GM18873 (cell line): Measurements from ENCODE around the gene RAB11FIP3.

Experiments
- ATAC-seq: cut with Tn5 transposase; IDR thresholded peaks from one replicate; pipeline ENCODE4 v1.9.1; 2021; ENCODE audit warnings: mild to moderate bottlenecking, moderate library complexity, moderate number of reproducible peaks; ENCODE audit not compliant: unreplicated experiment, low FRiP score

The RAB11FIP3 gene

DNA sequence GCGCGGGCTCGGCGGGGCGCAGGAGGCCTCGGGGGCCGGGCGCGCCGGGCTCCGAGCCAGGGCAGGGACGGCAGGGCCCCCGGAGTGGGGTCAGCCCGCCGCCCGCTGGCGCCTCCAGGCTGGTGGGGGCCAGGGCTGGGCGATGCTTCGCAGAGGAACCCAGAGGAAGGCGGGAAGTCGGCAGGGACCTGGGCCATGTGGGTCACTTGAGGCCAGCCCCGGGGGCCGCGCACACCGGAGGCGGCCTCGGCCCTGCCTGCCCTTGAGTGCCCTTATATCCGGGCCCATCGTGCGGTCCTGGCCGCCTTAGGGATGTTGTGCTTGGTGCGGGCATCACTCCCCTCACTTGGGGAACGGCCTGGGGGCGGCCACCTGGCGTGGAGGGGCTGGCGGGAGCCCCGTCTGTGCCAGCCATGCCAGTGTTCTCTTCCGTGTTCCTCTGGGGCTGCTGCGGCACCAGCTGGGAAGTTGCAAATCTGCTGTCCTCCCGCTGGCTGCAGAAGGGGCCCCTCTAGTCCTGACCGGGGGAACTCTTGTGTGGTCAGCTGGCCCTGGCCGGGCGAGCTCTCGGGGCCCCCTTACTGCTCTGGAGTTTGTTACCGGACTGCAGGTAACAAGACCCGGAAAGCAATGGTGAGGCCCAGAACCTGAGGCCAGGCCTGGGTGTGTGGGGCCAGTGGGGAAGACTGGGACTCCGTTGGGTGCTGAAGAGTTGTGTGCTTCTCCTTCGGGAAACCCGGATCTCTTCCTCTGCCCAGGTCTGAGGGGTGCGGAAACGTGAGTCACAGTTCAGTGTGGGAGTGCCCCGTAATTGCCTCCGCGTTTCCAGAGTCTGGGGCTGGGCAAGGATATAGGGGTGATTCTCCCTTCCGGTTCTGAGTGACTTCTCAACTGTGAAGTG lies 102.9 kb downstream of the RAB11FIP3 start:
- ATAC-seq = no peak

DNA sequence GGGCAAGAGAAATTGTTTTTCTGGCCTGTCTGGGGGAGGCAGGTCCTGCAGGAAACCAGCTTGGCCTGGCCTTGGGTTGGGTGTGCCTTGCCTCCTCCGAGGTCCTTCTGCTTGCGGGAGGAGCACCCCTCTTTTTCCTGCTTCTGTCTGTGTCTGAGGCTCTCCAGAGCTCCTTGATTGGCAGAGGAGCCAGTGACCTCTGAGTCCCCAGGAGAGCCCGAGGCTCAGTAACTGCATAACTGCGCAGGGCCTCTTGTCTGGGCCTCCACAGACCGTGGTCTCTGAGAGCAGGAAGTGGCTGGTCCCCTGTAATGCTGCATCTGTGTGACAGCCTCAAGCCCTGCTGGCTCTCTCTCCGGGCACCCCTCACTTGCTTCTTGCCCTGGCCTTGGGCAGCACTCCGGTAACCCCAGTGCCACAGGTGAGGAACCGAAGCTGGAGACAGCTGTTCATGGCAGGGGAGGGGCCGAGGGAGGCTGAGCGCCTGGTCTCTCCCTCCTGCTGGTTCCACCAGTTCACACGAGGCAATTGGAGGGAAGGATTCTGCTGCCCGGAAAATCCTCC lies 103.6 kb downstream of the RAB11FIP3 start:
- ATAC-seq = no peak

DNA sequence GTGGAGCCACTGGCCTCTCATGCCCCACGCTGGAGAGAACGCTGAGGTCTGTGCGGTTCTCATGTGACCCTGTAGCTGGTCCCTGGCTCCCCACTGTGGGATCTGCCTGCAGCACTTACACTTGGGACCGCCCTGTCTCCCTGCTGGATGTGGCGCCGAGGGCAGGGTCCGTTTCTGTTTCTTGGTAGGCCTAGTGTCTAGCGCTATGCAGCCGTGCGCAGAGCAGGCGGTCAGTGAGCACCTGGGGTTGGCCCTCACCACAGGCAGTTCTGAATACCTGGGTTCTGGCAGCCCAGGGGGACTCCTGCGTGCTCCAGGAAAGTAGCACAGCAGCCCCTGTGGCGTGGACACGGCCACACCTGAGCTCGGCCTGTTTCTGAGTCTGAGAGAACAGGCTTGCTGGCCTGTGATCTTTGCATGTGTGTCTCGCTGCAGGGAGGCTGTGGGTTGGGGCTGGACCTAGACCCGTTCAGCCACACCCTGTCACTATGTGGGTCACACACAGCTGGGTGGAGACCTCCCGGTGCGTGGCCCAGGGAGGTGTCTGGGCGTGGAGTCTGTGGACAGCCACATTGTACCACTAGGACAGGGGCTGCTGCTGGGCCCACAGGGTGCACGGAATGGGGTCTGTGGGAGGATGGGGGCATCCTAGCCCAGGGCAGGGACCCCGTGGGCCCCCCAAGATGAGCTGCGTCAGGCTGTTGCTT lies 104.8 kb downstream of the RAB11FIP3 start:
- ATAC-seq = no peak

DNA sequence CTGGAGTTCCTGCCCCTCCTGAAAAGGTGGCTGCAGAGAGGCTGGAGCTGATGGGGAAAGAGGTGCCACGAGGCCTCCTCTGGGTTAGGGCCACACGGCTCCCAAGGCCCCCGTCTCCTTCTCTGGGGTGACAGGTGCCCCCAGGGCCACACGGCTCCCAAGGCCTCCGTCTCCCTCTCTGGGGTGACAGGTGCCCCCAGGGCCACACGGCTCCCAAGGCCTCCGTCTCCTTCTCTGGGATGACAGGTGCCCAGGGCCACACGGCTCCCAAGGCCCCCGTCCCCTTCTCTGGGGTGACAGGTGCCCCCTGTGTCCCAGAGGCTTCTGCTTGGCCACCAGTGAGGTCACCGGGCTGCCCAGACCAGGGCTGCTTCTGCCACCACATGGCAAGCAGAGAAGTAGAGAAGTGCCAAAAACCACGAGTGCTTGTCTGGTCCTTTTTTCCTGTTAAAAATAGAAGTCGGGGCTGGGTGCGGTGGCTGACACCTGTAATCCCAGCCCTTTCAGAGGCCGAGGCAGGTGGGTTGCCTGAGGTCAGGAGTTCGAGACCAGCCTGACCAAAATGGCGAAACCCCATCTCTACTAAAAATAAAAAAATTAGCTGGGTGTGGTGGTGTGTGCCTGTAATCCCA lies 106.2 kb downstream of the RAB11FIP3 start:
- no peak for ATAC-seq

DNA sequence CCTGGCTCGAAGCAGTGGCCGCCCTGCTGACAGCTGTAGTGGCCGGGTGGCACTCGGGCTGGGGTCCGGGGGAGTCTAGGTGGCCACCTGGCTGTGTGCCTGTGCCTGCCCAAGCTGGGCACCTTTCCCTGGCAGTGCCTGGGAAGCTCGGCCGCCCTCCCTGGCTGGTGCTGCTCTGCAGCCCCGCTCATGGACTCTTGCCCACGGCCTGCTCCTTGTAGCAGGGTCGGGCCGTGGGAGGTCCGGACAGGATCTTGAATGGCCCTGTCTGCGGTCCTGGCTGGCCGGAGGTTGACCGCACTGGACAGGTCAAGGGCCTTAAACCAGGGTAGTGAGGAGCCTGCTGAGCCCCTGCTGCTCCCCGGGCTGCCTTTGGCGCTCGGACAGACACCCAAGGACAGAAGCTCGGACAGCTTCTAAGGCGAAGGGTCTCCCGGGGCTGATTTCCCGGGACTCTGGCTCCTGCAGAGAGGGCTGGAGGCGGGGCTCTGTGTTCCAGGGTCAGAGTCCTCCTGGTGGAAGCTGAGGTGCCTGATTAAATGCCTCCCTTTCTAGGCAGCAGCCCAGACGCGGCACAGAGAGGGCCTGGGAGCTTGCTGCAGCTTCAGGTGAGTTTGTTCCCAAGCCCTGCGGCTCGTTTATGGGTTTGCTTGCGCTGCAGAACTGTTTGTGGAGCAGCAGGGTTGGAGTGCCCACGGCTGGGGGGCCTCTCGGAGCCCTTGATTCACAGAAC lies 108.1 kb downstream of the RAB11FIP3 start:
- no peak for ATAC-seq

DNA sequence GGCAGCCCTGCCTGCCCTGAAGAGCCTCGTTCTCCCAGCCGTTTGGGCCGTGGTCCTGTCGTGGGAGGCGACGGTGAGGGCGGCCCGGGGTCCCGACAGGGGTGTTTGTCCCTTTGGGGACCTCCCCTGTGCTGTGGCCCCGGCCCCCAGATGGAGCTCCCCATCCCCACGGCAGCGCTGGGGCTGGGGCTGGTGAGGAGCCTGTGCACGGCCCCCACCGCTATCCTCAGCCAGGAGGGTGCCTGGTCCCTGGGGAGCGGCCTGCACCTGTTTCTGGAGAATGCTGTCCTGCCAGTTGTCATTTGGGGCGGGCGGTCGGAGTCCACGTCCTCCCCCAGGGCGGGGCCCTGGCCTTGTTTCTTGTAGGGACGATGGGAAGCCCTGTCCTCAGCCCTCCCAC lies 108.7 kb downstream of the RAB11FIP3 start:
- ATAC-seq = no peak

DNA sequence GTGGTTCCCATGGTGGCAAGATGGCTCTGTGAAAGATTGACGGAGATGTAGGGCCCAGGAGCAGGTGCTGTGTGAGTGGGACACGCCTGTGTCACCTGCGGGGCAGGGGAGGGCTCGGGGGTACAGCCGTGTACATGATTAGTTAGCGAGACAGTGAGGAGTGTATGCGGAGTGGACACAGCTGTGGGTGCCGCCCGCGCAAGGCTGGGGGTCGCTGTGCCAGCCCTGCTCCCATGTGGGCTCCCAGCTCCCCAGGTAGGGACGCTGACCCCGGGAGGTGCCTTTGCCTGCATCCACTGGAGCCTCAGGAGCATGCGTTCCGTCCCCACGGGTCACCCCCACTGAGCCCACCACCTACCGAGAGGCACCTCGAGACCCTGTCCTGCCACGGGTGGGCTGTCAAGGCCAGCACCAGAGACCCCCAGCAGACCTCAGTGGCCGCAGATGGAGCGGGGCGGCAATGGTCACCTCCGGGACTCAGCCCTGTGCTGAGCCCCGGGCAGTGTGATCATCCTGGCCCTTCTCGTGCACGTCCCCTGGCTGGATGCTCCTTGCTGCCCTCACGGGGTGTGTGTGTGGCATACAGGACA lies 109.5 kb downstream of the RAB11FIP3 start:
- no peak for ATAC-seq

DNA sequence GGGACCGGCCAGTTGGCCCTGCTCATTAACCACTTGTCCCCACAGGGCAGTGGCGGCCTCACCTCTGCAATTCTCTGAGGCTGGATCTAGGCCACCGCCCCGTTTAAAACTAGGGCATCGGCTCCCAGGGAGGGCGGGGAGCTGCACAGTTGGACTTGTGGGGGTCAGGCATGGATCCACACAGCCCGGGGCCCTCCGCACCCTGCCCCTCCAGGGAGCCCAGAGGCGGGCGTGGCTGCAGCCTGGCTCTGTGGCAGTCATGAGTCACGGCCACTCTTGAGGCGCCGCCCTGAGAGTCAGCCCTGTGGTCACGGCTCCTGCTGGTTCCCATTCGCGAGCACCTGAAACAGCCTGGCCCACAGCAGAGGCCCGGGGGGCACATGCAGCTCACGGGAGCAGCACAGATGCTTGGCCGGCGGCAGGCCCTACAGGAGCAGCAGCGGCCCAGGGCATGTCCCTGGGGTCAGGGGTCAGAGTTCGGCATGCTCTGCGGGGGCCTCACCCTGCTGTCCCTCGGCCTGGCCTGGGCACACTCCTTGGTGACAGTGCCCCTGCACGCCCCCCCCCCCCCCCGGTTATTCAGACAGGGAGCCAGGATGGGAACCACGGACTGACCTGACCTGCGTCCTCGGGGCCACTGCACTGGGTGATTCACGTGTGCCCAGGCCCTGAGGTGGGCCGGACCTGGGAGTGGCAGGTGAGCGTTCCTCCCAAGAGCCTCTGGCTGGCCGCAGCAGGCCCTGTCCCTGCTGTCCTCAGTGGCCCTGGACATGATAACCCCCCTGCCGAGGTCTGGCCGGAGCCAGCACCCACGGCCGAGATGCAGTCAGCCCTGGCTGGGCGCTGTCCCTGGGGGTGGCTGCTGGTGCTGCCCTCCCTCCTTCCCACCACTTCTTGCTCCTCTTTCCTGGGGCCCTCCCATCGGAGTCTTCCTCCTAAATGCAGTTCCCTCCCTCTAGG lies 110.3 kb downstream of the RAB11FIP3 start:
- ATAC-seq = no peak

DNA sequence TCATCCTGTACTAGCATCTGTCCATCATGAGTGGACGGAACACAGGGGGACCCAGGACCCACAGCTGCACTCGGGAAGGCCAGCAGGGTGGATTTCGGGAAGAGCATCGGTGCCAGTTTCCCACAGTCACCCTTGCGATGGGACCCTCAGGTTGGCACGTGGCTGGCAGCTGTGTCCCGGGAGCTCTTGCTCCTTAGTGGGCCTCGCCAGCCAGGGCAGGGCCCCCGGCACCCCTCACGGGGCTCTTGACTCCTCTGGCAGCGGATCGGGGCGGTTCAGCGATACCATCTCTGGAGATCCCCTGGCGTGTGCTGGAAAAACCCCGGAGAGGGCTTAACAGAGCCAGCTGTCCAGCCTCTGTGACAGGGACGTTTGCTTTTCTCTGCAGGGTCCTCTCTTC lies 111.3 kb downstream of the RAB11FIP3 start:
- no peak for ATAC-seq

DNA sequence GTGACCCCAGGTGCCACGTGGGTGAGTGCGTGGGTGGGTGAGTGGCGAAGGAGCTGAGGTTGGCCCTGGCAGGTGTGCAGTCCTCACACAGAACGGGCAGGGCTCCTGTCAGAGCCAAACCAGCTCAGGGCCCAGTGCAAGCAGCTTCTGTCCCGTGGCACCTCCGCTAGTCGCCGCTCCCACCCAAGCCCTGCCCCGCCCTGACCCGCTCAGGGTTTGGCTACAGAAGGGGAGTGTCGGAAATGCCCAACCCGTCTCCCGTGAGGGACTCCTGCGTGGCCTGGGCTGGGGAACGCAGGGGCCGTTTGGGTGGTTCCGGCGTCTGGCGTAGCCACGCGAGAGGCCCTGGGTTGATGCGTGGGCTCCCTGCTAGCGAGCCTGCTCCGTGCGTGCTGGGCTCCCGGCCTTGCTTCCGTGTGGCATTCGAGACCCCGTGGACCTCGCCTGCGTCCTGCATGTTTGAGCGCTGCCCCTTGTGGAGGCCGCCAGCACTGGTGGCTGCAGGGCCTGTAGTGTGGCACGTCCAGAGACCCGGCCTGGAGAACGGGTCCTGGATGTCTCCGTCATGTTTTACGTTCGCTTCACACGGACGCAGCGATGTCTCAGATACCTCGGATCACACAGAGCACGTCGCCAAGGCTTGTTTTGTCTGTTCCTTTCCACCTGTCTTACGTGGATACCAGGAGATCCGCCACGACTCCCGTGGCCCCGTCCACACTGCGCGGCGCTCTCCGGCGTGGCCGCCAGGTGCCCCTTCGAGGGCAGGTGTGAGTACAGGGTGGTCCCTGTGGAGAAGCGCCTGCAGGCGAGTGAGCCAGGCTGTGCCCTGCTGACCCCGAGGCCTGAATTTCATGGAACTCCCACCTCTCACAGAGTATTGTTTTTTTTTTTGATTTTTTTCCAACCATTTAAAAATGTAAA lies 112.2 kb downstream of the RAB11FIP3 start:
- no peak for ATAC-seq

DNA sequence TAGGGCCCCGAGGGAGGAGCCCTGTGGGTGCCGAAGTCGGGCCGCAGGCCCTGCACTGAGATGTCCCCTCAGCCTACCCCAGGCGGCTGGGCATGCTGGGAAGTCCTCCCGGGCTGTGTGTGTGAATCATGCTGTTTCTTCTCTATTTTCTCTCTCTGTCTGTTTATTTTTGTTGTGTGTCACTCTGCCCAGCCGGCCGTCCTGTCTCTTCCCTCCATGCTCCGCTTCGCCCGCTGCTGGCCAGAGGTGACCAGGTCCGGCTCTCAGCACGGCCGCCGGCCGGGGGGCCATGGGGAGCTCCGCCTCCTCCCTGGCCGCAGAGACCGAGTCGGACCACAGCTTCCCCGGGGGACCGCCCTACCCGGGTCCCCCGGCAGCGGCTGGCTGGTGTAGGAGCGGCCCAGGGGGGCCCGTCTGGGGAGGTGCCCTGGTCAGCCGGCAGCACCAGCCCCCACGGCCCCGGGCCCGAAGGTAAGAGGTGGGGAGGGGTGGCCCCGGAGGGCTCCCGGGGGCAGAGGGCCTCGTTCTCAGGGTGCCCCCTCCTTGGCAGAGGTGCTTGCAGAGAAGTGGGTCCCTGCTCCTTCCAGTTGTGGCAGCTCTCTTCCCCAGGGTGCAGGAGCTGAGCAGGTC lies 114.6 kb downstream of the RAB11FIP3 start:
- no peak for ATAC-seq

DNA sequence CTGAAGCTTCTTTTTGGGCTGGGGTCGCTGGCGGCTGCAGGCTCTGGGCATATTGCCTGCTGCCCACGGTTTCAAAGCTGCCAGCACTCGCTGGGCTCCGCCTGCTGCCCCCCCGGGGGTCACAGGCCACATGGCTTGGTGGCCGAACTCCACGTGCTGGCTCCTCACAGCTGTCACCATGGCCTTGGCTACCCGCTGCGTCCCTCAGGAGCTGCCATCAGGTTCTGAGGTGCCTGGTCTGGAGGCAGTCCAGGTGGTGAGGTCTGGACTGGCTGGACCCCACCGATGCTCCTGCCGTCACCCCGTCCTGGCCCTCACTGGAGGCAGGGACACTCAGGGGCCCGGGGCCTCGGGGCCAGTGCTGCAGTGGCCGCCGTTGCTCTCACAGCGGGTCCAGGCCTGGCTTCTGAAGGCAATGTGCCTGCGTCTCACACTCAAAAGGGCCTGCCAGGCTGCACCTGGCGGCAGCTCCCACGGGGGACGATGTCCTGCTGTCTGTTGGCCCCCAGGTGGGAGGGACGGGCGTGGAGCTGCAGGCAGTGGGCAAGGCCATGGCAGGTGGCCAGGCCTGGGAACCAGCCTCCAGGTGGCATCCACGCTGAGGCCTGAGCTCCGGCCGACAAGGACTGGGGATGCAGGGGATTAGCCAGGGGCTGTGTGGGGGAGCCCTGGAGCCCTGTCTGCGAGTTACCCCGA lies 115.3 kb downstream of the RAB11FIP3 start:
- ATAC-seq = no peak

DNA sequence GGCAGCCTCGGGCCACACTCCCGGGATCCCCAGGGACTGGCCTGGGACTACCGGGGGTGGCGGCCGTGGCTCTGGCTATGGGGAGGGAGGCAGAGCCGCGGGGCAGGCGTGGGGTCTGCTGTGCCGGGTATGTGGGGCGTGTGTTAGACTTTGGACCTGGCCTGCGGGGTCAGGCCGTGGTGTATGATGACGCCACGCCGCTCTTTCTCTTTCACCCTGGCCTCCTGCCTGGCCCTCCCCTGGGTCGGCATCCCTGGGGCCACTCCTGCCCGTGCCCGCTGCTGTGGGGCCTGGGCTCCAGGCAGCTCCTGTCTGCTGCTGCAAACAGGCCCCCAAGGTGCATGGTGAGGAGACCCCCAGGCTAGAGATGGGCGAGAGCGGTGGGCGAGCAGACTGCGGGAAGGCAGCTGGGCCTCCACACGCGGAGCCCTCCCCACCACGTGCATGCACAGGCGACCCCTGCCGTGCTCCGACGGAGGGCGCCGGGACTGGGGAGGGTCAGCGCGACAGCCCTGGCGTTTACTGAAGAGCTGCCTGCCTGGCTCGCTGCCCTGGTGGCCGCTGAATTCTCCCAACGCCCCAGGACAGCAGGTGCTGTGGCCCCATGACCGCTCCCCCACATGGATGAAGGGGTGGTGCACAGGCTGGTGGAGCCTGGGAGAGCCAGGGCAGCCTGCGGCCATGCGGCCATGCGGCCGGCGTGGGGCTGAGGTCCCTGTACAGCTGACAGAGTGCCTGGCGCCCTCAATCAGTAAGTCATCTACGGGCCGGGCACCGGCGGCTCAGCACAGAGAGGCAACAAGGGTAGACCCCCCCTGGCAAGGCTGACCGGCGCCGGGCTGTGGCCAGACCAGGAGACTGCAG lies 118.1 kb downstream of the RAB11FIP3 start:
- ATAC-seq = no peak

DNA sequence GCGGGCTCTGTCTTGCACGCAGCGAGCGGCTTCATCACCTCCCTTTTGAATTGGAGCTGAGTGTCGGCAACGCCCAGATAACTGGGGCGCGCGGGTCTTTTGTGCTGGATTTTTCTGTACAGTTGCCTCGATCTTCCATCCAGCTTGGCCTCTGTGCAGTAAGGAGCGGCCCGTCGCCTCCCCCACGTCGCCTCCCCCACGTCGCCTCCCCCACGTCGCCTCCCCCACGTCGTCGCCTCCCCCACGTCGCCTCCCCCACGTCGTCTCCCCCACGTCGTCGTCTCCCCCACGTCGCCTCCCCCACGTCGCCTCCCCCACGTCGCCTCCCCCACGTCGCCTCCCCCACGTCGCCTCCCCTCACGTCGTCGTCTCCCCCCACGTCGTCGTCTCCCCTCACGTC lies 119.1 kb downstream of the RAB11FIP3 start:
- ATAC-seq = no peak

DNA sequence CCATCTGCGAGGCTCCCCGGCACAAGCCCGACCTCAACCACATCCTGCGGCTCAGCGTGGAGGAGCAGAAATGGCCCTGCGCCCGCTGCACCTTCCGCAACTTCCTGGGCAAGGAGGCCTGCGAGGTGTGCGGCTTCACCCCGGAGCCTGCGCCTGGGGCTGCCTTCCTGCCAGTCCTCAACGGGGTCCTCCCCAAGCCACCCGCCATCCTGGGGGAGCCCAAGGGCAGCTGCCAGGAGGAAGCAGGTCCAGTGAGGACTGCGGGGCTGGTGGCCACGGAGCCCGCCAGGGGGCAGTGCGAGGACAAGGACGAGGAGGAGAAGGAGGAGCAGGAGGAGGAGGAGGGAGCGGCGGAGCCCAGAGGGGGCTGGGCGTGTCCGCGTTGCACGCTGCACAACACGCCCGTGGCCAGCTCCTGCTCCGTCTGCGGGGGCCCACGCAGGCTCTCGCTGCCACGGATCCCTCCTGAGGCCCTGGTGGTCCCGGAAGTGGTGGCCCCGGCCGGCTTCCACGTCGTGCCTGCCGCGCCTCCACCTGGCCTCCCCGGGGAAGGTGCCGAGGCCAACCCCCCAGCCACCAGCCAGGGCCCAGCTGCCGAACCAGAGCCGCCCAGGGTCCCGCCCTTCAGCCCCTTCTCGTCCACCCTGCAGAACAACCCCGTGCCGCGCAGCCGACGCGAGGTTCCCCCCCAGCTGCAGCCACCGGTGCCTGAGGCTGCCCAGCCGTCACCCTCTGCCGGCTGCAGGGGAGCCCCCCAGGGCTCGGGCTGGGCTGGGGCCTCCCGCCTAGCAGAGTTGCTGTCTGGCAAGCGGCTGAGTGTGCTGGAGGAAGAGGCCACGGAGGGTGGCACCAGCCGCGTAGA lies 121.7 kb downstream of the RAB11FIP3 start:
- no peak for ATAC-seq
